Activated CD4-positive, alpha-beta memory T cell treated with anti-CD3 and anti-CD28 coated beads, Interleukin-2, amount 10 ng/mL, durations not matched to agents 7 days and 5 days (primary cell): Measurements from ENCODE around the gene CTDNEP1. TPM values are rescaled to one million over a fixed set of nuclear protein-coding genes. Genes with fewer than 3 reads are reported as not detected.

Experiments
- CTCF ChIA-PET: fragments of 350-600 bp; sonication (Branson Sonifier 250); formaldehyde crosslinking; loops from one replicate; lab custom pipeline; 2021; ENCODE audit warnings: antibody characterized with exemption, inconsistent platforms; lab: Charles Lee
- POLR2A ChIA-PET: fragments of 350-600 bp; sonication (Branson Sonifier 250); formaldehyde crosslinking; loops from one replicate; lab custom pipeline; 2021; ENCODE audit warnings: antibody characterized with exemption; lab: Charles Lee
- DNase-seq: peaks from one replicate; pipeline ENCODE4 v3.0.0-alpha.2; 2020
- H3K27ac Mint-ChIP-seq: one replicate; pipeline ENCODE4 v1.8.0; 2021; ENCODE audit warnings: mild to moderate bottlenecking, mixed read lengths
- H3K27me3 Mint-ChIP-seq: one replicate; pipeline ENCODE4 v1.8.0; 2021; ENCODE audit warnings: mixed read lengths
- H3K36me3 Mint-ChIP-seq: one replicate; pipeline ENCODE4 v1.8.0; 2021; ENCODE audit warnings: low read depth, mixed read lengths
- H3K4me1 Mint-ChIP-seq: one replicate; pipeline ENCODE4 v1.8.0; 2021; ENCODE audit warnings: mixed read lengths
- H3K4me3 Mint-ChIP-seq: one replicate; pipeline ENCODE4 v1.8.0; 2021; ENCODE audit warnings: mild to moderate bottlenecking, mixed read lengths
- H3K9me3 Mint-ChIP-seq: one replicate; pipeline ENCODE4 v1.8.0; 2021; ENCODE audit warnings: mixed read lengths
- total RNA-seq, 2 experiments: library from RNA; stranded (reverse); gene quantifications; one replicate each; pipeline ENCODE4 v1.2.3, GENCODE V29; 2021

The CTDNEP1 gene
- total RNA-seq, 2 experiments from 2014 or later: 170 to 175 TPM

GRCh38 chr17:7289256-7290032 lies 37.9 kb upstream of the CTDNEP1 start:
- CTCF ChIA-PET: interaction anchor here (1.4 kb wide), 1 partner anchor 10 kb away, joined by 5 read pairs; no protein-coding TSS in a partner anchor
- Mint-ChIP-seq H3K27ac (no peak overlapping the region), H3K4me3 (no peak overlapping the region), H3K4me1 (peaks cover 9% of the 10 kb centered on the region), H3K9me3 (no peaks in the 10 kb centered on the region), H3K36me3 (no peaks in the 10 kb centered on the region), H3K27me3 (peaks cover 48% of the 10 kb centered on the region)
- POLR2A ChIA-PET: no interaction called here
- DNase-seq: no peak

GRCh38 chr17:7285679-7286078 lies 34.1 kb upstream of the CTDNEP1 start:
- Mint-ChIP-seq H3K27me3 (peaks cover 51% of the 10 kb centered on the region), H3K4me3 (no peak overlapping the region), H3K36me3 (no peaks in the 10 kb centered on the region), H3K9me3 (no peaks in the 10 kb centered on the region), H3K4me1 (peaks cover 17% of the 10 kb centered on the region), H3K27ac (no peak overlapping the region)
- ChIA-PET POLR2A (interaction anchor here (0.8 kb wide), 1 partner anchor 401 kb away, joined by 3 read pairs; no protein-coding TSS in a partner anchor), CTCF (interaction anchor here (2.1 kb wide), 1 partner anchor 11 kb away, joined by 13 read pairs; no protein-coding TSS in a partner anchor)
- no peak for DNase-seq

- Mint-ChIP-seq H3K4me3 (no peak overlapping the region), H3K27ac (no peak overlapping the region), H3K27me3 (peaks cover 49% of the 10 kb centered on the region), H3K36me3 (no peaks in the 10 kb centered on the region), H3K4me1 (peaks cover 24% of the 10 kb centered on the region), H3K9me3 (no peaks in the 10 kb centered on the region)
- no peak for DNase-seq
- ChIA-PET POLR2A (interaction anchor here (1.5 kb wide), 1 partner anchor 51 kb away, joined by 3 read pairs; the partner anchor contains the start of gene ACAP1), CTCF (interaction anchor here (2.1 kb wide), 1 partner anchor 12 kb away, joined by 13 read pairs; no protein-coding TSS in a partner anchor)
Observed at GRCh38 chr17:7284911-7285310, 33.4 kb upstream of the CTDNEP1 start.

- no peak for DNase-seq
- peaks cover 49% of the 10 kb centered on the region for H3K27me3 Mint-ChIP-seq
- POLR2A ChIA-PET: interaction anchor here (1.3 to 1.5 kb wide), 2 partner anchors 14 to 53 kb away, joined by 3 read pairs; partner anchors contain the start of gene ACAP1
- H3K9me3 Mint-ChIP-seq: no peaks in the 10 kb centered on the region
- no peak overlapping the region for H3K4me3 Mint-ChIP-seq
- no peak overlapping the region for H3K27ac Mint-ChIP-seq
- H3K4me1 Mint-ChIP-seq: peaks cover 24% of the 10 kb centered on the region
- CTCF ChIA-PET: interaction anchor here (1.1 kb wide), 1 partner anchor 13 kb away, joined by 4 read pairs; no protein-coding TSS in a partner anchor
- no peaks in the 10 kb centered on the region for H3K36me3 Mint-ChIP-seq
Observed at GRCh38 chr17:7283471-7284216, 32.1 kb upstream of the CTDNEP1 start.

GRCh38 chr17:7282752-7283321 lies 31.3 kb upstream of the CTDNEP1 start:
- ChIA-PET POLR2A (interaction anchor here (1.3 to 1.6 kb wide), 3 partner anchors 15 to 202 kb away, joined by 3 to 4 read pairs (median 3); partner anchors contain the start of gene POLR2A), CTCF (interaction anchor here (1.5 kb wide), 1 partner anchor 13 kb away, joined by 9 read pairs; no protein-coding TSS in a partner anchor)
- Mint-ChIP-seq H3K36me3 (no peaks in the 10 kb centered on the region), H3K9me3 (no peaks in the 10 kb centered on the region), H3K27ac (no peak overlapping the region), H3K4me3 (no peak overlapping the region), H3K27me3 (peaks cover 41% of the 10 kb centered on the region), H3K4me1 (peaks cover 24% of the 10 kb centered on the region)
- no peak for DNase-seq

- Mint-ChIP-seq H3K27me3 (peaks cover 35% of the 10 kb centered on the region), H3K4me3 (peak overlapping the region; percentile 56), H3K4me1 (peaks cover 24% of the 10 kb centered on the region), H3K36me3 (no peaks in the 10 kb centered on the region), H3K9me3 (no peaks in the 10 kb centered on the region), H3K27ac (no peak overlapping the region)
- ChIA-PET CTCF (interaction anchor here (1.5 kb wide), 1 partner anchor 14 kb away, joined by 9 read pairs; no protein-coding TSS in a partner anchor), POLR2A (interaction anchor here (1.1 to 1.6 kb wide), 4 partner anchors 16 to 280 kb away, joined by 3 to 4 read pairs (median 3); partner anchors contain the start of genes POLR2A and SENP3)
- DNase-seq: no peak
Observed at GRCh38 chr17:7281953-7282751, 30.6 kb upstream of the CTDNEP1 start.

- peak; percentile 86 for DNase-seq
- Mint-ChIP-seq H3K27ac (no peak within 1 kb of the TSS), H3K27me3 (peaks cover 30% of the 10 kb centered on the region), H3K9me3 (no peaks in the 10 kb centered on the region), H3K36me3 (no peaks in the 10 kb centered on the region), H3K4me3 (peak within 1 kb of the TSS; percentile 56), H3K4me1 (peaks cover 24% of the 10 kb centered on the region)
- POLR2A ChIA-PET: interaction anchor here (1.1 to 1.6 kb wide), 3 partner anchors 33 to 281 kb away, joined by 3 to 4 read pairs (median 3); partner anchors contain the start of gene SENP3
- CTCF ChIA-PET: interaction anchor here (0.6 to 1.5 kb wide), 4 partner anchors 15 to 30 kb away, joined by 3 to 9 read pairs (median 3); partner anchors contain the start of gene CTDNEP1
Observed at GRCh38 chr17:7281074-7281952, 29.8 kb upstream of the CTDNEP1 start, which contains the start of gene SLC2A4. SLC2A4 (plus strand) TSS chr17:7281718; CDS start chr17:7281935, 217 bp downstream.

GRCh38 chr17:7280519-7281073 lies 29.1 kb upstream of the CTDNEP1 start:
- DNase-seq: peak; percentile 87
- H3K4me3 Mint-ChIP-seq: peak overlapping the region; percentile 56
- no peaks in the 10 kb centered on the region for H3K36me3 Mint-ChIP-seq
- H3K9me3 Mint-ChIP-seq: no peaks in the 10 kb centered on the region
- ChIA-PET POLR2A (interaction anchor here (1.2 kb wide), 1 partner anchor 34 kb away, joined by 3 read pairs; no protein-coding TSS in a partner anchor), CTCF (interaction anchor here (1.0 to 1.5 kb wide), 3 partner anchors 16 to 120 kb away, joined by 3 to 9 read pairs (median 4); partner anchors contain the start of gene CTDNEP1)
- peaks cover 26% of the 10 kb centered on the region for H3K27me3 Mint-ChIP-seq
- no peak overlapping the region for H3K27ac Mint-ChIP-seq
- H3K4me1 Mint-ChIP-seq: peaks cover 24% of the 10 kb centered on the region

GRCh38 chr17:7279448-7279847 lies 27.9 kb upstream of the CTDNEP1 start:
- ChIA-PET POLR2A (no interaction called here), CTCF (interaction anchor here (1.0 kb wide), 1 partner anchor 17 kb away, joined by 7 read pairs; no protein-coding TSS in a partner anchor)
- H3K27me3 Mint-ChIP-seq: peaks cover 26% of the 10 kb centered on the region
- no peak overlapping the region for H3K4me3 Mint-ChIP-seq
- no peak overlapping the region for H3K27ac Mint-ChIP-seq
- peaks cover 24% of the 10 kb centered on the region for H3K4me1 Mint-ChIP-seq
- H3K36me3 Mint-ChIP-seq: no peaks in the 10 kb centered on the region
- DNase-seq: no peak
- no peaks in the 10 kb centered on the region for H3K9me3 Mint-ChIP-seq

- Mint-ChIP-seq H3K4me1 (peaks cover 23% of the 10 kb centered on the region), H3K27me3 (peaks cover 43% of the 10 kb centered on the region), H3K4me3 (no peak overlapping the region), H3K36me3 (no peaks in the 10 kb centered on the region), H3K27ac (no peak overlapping the region), H3K9me3 (no peaks in the 10 kb centered on the region)
- POLR2A ChIA-PET: interaction anchor here (1.7 kb wide), 1 partner anchor 10 kb away, joined by 3 read pairs; no protein-coding TSS in a partner anchor
- DNase-seq: no peak
- CTCF ChIA-PET: no interaction called here
Observed at GRCh38 chr17:7266784-7267183, 15.2 kb upstream of the CTDNEP1 start.
